ENCODE measurements around the gene HTRA3. TPM values are rescaled to one million over a fixed set of nuclear protein-coding genes. Genes with fewer than 3 reads are reported as not detected.

Gene HTRA3
- polyA plus RNA-seq (2013, experiment 1 of 2; ENCODE audit: insufficient read length), result 13.9 TPM
- 6.5 TPM for polyA plus RNA-seq (2013, experiment 2 of 2; ENCODE audit: insufficient read length)

DNA sequence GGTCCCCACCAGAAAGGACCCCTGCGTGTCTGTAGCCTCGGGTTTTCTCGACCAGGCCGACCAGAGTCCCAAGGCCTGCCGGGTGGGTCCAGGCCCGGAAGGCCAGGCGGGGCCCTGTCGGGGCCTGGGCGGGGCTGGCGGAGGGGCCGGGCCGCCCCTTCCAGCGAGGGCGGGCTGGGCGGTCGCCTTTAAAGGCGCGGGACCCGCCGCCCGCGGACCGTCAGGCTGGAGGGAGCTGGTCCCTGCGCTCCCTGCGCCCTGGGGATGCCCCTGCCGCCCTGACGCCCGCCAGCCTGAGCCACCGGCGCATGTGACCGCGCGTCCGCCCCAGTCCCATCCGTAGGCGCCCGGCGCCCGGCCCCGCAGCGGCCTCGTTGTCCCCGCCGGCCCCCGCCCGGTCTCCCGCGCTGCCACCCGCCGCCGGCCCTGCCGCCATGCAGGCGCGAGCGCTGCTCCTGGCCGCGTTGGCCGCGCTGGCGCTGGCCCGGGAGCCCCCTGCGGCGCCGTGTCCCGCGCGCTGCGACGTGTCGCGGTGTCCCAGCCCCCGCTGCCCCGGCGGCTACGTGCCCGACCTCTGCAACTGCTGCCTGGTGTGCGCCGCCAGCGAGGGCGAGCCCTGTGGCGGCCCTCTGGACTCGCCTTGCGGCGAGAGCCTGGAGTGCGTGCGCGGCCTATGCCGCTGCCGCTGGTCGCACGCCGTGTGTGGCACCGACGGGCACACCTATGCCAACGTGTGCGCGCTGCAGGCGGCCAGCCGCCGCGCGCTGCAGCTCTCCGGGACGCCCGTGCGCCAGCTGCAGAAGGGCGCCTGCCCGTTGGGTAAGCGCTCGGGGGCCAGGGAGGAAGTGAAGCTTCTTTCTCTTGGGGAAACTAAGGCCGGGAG is at the start of gene HTRA3:
HTRA3 (plus strand) TSS at position 220 of the 883 bp plus-strand sequence; CDS start at position 435, 215 bp downstream.
- DNase-seq, result peak; percentile 68

DNA sequence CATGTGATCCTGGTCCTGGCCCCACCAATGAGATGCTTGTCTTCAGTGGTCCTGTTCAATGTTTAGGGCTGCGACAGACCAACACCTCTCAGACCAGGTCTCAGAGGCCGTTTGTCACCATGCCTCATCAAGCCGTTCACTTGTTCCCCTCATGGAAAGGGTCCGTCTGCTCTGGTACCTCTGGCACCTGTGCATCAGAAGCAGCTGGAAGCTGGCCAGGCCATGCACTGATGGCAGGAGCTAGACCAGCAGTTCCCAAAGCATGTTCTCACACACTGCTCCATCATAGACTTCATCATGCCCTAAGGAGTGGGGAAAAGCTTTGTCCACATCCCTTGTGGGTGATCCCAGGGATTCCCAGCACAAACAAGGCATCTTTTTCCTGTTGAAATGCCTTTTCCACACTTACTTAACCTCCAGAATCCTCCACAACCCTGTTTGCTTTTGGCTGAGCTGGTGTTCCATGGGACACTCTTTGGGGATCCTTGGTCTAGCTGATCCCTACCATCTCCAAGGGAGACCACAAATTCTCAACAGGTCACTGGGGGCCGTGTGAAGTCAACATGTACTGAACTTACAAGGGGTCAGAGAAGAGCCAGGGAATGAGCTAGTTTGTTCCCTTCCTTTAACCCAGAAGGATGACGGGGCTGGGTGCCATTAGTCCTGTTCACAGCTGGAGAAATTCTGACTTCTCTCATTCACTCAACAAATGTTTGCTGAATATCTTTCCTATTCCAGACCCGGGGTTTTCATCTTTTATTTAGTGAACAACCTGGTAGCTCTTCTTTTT is 48.7 kb upstream of the HTRA3 start:
- no peak for DNase-seq

DNA sequence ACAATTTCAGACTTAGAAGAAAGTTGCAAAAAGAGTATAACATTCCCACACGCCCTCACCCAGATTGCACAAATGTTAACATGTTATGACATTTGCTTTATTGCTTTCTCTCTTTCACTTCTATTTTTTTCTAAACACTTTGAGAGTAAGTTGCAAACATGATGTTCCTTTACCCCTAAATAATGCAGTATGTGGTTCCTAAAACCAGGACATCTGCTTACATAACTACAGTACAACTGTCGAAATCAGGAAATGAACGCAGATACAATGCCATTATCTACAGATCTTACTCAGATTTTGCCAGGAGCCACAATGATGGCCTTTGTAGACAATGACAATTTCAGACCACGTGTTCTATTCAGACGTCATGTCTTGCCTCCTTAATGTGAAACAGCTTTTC is 48.1 kb upstream of the HTRA3 start:
- DNase-seq, result no peak

DNA sequence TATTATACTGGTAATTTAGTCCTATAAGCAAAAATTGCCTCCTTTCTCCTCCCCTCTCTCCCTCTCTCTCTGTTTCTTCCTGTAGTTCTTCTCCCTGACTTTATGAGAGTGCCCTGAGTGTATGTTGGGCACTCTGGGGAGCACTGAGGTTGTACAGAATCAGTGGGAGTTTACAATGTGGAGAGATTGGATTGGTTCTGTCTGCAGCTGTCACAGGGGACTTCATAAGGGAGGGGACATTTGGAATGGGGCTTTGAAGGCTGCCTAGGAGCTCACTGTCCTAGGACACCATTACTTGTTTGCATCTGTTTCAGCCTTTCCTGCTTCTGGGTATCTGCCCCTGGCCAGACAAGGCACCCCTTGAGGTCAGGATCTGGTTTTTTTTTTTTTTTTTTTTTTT is 47.6 kb upstream of the HTRA3 start:
- DNase-seq, result no peak

DNA sequence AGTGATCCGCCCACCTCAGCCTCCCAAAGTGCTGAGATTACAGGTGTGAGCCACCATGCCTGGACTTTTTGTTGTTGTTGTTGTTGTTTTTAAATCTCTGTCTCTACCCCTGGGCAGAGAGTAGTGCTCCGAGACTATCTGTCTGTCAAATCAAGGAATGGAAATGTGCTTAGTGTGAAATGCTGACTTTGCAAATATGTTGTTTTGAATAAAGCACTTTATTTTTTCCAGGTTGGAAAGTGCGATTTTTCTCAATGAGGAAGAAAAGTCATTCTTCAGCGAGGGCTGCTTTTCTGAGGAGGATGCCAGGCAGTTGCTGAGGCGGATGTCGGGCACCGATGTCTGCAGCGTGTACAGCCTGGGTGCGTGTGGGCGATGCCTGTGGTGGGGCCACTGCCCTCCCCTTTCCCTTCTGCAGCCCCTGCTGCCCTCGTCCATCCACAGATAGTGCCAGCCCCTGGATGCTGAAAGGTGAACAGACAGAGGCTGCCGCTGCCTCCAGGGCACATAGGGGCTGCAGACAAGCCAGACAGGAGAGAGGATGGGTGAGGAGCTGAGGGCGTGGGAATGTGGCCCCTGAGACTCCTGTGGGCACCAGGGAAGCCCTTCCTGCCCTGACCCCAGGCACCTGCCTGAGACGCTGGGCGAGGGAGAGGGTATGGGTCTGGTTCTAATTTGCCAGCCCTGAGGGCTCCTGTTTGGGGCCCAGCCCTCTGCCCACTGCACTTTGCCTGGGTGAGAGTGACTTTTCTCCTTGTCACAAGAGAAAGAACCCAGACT is 46.8 kb upstream of the HTRA3 start:
- no peak for DNase-seq

DNA sequence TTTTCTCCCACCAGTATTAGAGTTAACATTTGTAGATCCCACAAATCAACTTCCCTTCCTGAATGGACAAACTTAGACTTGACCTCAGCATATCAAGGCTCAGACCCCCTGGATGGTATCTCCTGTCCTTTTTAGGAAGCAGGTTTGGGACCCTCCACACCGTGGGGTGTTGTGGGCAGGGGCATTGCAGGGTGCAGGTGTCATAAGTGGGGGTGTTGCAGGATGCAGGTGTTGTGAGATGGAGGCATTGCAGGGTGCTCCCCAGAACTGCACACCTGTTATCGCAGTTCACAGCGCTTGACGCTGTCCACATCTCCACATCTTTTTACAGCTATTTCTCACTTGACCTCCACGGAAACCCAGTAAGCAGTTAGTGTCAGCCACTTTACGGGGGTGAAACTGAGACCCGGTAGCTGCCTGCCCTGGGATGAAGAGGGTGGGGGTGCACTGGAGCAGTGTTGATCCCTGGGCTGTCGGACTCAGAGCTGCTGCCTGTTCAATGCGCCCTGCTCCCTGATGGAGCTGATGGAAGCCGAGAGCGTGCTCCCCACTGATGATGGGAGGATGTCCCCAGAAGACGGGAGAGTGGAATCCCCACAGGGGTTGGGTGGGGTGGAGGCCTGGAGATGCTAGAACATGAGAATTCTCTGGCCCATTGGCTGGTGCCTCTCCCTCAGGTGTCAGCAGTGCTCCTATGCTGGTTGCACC is 45.1 kb upstream of the HTRA3 start:
- DNase-seq, result no peak

DNA sequence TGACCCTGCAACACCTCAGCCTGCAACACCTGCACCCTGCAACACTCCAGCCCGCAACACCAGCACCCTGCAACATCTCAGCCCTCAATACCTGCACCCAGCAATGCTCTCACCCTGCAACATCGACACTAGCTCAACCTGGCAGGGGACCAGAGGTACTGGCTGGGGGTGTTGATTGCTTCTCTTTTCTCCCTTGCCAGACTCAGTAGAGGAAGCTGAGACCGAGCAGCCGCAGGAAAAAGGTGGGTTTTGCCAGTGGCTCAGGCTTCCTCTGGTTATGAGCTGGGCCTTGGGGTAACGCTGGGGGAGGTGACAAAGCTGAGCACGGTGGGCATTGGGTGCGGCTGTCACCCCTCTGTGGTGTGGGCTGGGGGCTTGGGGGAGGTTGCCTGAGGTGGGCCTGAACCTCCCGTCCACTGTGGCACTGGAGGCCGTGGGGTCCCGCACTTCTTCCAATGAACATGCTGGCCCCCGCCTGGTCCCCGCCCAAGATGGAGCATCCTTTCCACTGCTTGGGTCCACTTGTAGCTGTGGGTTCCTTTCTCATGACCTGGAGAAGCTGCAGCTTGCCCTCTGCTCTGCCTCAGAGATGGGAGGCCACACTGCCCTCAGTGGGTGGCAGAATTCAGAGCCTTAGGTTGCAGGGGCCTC is 44.5 kb upstream of the HTRA3 start:
- no peak for DNase-seq

DNA sequence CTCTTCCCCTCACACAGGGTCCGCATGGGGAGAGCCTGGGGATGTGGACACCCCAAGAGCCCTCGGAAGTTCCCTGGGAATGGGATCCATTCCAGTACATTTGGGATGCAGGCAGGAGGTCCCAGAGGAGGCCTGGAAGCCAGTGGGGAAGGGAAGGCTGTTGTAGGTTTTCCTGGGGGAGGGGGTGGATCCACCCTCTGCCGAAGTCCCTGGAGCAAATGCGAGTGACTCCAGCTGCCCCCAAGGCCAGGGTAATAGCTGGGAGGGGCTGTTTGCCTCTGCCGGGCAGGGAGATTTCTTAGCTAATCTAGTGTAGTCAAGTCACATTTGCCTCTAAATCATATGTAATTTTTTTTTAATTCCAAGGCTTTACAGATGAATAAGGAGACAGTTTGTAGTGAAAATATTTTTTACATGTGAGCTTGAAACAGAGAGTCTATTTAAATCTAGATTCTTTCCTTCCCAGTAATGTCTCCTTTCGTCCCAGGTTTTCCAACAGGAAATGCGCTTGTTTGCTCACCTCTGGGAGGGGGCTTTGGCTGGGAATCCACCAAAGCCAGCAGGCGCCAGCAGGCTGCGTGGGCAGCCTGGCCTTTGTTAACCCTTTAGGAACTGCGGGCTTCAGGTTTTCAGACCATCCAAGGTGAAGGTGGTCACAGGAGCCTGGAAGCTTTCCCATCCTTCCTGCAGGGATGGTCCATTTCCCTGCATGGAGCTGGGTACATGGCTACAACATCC is 43.7 kb upstream of the HTRA3 start:
- DNase-seq, result no peak

DNA sequence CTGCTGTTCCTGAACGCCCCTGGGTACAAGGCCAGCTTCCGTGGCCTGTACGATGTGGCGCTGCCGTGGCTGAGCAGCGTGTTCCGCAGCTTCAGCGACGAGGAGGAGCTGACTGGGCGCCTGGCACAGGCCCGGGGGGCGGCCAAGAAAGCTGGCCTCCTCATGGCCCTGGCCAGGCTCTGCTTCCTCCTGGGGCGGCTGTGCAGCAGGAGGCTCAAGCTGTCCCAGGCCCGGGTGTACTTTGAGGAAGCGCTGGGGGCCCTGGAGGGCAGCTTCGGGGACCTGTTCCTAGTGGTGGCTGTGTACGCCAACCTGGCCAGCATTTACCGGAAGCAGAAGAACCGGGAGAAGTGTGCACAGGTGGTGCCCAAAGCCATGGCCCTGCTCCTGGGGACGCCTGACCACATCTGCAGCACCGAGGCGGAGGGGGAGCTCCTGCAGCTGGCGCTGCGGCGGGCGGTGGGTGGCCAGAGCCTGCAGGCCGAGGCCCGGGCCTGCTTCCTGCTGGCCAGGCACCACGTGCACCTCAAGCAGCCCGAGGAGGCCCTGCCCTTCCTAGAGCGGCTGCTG is 42.3 kb upstream of the HTRA3 start:
- no peak for DNase-seq

DNA sequence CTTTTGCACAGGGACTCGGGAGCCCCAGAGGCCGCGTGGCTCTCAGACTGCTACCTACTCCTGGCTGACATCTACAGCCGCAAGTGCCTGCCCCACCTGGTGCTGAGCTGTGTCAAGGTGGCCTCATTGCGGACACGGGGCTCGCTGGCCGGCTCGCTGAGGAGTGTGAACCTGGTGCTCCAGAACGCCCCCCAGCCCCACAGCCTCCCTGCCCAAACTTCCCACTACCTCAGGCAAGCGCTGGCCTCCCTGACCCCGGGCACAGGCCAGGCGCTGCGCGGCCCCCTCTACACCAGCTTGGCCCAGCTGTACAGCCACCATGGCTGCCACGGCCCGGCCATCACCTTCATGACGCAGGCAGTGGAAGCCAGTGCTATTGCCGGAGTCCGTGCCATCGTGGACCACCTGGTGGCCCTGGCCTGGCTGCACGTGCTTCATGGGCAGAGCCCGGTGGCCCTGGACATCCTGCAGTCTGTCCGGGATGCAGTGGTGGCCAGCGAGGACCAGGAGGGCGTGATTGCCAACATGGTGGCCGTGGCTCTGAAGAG is 41.7 kb upstream of the HTRA3 start:
- DNase-seq, result no peak

DNA sequence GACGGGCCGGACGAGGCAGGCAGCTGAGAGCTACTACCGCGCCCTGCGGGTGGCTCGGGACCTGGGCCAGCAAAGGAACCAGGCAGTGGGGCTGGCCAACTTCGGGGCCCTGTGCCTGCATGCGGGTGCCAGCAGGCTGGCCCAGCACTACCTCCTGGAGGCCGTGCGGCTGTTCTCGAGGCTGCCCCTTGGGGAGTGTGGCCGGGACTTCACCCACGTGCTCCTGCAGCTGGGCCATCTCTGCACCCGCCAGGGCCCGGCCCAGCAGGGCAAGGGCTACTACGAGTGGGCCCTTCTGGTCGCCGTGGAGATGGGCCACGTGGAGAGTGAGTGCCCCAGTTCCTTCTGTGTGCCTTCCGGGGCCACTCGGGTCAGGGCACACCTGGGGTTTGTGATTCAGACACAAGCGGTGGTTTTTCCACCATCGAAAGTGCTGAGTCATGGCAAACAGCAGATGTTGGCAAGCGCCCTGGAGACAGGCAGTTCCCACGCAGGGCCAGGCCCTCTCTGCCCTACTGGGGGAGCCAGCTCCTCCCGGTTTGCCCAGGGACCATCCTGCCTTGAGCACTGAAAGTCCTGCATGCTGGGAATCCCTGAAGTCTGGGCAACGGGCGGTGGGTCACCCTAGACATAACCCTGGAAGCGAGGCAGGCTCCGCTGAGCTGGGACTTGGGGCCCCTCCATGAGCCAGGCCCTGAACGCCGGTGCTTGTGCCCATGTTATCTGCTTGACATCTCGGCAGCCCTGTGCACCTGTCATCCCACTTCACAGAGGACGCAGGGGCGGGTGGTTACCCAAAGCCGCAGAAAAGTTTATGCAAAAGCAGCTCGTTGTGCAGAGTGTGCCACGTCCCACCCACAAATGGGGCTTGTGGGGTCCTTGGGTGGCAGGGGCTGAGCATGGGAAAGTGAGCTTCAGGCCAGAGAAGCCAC is 41.0 kb upstream of the HTRA3 start:
- DNase-seq, result peak; percentile 52

DNA sequence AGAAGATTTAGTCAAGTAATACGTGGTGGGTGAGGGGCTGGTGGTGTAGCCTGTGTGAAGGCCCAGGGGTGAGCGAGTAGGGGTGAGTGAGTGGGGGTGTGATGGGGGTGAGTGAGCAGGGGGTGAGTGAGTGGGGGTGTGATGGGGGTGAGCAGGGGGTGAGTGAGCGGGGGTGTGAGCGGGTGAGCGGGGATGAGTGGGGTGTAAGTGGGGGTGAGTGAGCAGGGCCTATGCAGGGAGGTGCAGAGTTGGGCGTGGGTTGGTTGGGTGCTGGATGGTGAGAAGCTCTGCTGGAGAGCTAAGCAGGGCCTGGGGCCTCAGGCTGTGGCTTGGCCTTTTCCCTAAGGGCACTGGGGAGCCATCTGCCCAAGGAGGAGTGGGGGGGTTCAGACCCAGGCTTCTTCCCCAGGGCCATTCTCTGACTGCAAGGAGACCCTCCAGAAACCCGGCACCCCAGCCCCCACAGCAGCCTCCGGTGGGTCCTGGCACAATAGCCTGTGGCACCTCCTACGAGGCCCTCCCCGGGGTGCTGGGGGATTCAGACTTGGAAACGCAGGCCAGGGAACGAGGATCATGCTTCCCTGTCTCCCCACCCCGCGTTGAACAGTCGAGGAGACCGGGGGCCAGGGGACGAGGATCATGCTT is 40.1 kb upstream of the HTRA3 start:
- no peak for DNase-seq

DNA sequence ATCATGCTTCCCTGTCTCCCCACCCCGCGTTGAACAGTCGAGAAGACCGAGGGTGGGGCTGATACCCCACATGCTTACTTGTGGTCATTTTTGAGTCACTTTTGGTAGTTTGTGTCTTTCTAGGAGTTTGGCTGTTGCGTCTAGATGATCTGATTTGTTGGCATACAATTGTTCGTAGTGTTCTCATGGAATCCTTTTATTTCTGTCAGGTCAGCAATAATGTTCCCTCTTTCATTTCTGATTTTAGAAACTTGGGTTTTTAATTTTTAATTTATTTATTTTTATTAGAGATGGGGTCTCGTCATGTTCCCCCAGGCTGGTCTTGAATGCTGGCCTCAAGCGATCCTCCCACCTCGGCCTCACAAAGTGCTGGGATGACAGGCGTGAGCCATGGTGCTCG is 39.5 kb upstream of the HTRA3 start:
- no peak for DNase-seq

DNA sequence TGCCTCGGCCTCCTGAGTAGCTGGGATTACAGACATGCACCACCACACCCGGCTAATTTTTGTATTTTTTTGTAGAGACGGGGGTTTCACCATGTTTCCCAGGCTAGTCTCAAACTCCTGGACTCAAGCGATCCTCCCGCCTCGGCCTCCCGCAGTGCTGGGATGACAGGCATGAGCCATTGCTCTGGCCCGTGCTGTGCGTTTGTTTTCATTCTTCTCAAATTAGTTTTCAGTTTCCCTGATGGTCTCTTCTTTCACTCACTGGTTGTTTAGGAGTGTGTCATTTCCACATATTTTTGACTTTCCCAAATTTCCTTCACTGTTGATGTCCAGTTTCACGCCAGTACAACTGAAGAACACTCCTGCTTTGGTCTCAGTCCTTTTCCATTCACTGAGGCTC is 38.7 kb upstream of the HTRA3 start:
- DNase-seq, result peak; percentile 76

DNA sequence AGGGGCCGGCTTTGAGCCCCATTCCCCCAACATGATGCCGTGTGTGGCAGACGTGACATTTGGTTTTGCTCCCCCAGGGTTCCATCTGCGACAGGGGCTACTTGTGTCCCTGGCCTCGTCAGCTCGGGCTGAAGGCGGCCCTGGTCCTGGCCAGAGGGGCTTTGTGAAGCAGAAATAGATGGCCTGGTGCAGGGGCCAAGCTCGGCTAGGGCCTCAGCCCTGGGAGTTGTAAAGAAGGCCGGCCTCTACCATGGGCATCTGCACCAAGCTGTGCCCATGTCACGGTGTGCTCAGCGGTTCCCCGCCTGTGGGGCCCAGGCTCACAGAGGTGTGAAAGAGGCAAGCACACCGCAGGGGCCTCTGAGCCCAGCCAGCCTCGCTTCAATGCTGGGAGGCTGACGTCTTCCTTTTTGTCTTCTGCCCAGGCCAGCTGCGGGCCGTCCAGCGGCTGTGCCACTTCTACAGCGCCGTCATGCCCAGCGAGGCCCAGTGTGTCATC is 38.0 kb upstream of the HTRA3 start:
- DNase-seq, result no peak

DNA sequence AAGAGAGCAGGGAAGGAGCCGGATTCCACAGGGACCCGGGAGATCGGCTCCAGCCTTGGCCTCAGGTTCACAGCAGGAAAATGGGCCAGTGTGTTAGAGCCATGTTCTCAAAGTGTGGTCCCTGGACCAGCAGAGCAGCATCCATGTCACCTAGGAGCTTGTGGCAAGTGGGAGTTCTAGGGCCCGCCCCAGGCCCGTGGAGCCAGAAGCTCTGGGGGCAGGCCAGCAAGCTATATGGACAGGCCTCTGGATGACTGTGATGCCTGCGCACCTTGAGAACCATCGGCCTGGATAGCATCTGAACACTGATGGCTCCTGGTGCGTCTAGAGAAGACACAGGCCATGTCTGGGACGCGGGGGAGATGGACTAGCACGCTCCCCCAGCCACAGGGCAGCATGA is 36.8 kb upstream of the HTRA3 start:
- no peak for DNase-seq

DNA sequence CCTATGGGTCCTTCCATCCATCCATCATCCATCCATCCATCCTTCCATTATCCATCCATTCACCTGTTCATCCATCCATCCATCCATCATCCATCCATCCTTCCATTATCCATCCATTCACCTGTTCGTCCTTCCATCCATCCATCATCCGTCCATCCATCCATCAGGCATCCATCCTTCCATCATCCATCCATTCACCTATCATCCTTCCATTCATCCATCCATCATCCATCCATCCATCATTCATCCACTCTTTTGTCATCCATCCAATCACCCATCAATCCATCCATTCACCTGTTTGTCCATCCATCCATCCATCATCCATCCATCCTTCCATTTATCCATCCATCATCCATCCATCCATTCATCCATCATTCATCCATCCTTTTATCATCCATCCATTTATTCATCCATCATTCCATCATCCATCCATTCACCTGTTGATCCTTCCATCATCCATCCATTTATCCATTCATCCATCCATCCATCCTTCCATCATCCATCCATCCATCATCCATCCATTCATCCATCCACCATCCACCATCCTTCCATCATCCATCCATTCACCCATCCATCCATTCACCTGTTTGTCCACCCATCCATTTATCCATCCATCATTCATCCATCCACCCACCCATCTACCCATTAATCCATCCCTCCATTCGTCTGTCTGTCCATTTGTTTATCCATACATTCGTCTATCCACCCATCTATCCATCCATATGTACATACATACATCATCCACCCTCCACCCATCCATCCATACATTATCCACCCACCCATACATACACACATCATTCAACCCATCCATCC is 35.7 kb upstream of the HTRA3 start:
- no peak for DNase-seq
